Stimulated activated CD4-positive, alpha-beta T cell treated with anti-CD3 and anti-CD28 coated beads, Interleukin-12 subunit alpha, Interleukin-12 subunit beta, amount 100 ng/mL, for 4 hours (primary cell): ENCODE data around the gene CRY1.
A peak's percentile ranks its signal among the peaks of the same experiment; 100 is the strongest.
"Not testable (repeated sequence)": the region's sequence is repeated elsewhere in the genome, so short reads cannot be mapped to it uniquely, and the experiment has no call there.

ENCODE experiments used
- DNase-seq: peaks from one replicate; pipeline ENCODE4 v3.0.0-alpha.2; 2020

The CRY1 gene

DNA sequence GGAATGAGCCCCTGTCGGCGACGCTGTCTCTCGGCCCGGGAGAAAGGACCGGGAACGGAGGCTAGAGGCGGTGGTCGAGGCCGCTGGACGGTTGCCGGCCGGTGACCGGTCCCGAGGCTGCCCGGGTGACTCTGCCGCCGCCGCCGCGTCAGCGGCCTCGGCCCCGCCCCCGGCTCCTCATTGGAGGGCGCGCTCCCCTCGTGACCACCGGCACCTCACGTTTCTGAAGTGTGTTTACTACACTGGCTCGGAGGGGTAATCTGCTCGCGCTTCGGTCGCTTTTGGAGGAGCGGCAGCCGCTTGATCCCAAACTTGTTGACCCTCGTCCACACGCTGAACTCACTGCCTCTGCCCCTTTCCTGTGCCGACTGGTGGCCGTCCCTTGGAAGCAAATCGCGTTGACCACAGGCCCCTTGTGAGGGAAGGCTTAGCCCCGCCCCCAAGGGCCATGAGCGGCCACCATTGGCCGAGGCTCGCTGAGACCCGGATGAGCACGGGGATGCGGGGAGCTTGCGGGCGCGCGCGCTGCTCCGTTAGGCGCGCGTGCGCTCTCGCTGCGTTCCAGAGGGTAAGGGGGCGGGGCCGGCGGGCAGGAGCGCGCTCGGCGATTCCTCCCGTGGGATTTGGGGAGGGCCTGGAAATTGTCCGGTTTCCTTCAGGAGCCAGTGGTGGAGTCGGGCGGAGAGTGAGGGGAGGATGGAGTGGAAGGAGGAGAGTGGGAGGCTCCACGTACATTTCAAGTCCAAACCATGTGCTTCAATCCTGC lies at the start of gene CRY1:
TSS of gene CRY1 (minus strand) at position 133 of the 766 bp plus-strand sequence. CDS start 588 bp downstream, outside the sequence.
- peak; percentile 93 for DNase-seq

DNA sequence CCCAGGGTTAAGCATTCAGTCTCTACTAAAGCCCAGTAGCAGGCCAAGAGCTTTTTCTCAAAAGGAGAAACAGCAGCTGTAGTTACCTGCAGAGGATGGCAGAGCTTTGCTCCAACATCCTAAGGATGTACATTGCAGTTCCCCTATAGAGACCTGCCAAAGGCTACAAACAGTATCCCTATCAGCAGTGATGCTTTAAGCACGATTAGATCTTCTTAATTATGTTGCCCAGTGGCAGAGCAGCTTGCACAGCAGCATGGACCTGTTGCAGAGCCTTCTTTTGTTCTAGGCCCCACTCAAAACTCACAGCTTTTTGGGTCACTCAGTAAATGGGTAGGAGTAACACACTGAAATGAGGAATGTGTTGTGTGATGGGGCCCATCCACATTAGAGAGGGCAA lies 46.4 kb upstream of the CRY1 start:
- DNase-seq, result no peak

DNA sequence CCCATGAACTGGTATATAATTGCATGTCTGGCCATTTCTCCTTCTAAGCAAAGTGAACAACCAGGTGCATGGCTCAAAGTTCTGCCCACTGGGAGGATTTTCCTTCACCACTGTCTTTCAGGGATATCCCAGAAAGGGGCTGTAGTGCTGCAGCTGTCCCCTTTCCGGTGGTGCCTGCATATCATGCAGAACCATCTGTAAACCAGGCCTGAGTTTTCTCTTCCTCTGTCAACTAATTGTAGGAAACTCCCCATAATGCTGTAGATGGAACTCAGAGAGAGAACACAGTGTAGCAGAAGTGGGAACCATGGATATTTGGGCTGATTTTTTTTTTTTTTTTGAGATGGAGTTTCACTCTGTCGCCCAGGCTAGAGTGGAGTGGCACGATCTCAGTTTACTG lies 45.6 kb upstream of the CRY1 start:
- no peak for DNase-seq

DNA sequence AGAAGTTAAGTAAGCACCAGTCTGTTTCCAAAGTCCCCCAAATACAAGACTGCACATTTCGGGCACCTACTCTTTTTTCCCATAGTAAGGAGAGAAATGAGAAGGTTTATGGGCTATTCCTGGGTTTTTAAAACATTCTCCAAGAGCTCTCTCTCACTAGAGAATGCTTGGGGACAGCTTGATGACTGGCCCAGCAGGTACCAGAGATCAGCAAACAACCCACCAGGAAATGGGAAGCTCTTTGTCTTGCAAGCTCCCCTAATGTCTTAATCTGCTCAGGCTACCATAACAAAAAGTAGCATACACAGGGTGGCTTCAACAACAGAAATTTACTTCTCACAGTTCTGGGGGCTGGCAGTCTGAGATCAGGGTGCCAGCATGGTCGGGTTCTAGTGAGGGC lies 41.8 kb upstream of the CRY1 start:
- DNase-seq, result no peak

DNA sequence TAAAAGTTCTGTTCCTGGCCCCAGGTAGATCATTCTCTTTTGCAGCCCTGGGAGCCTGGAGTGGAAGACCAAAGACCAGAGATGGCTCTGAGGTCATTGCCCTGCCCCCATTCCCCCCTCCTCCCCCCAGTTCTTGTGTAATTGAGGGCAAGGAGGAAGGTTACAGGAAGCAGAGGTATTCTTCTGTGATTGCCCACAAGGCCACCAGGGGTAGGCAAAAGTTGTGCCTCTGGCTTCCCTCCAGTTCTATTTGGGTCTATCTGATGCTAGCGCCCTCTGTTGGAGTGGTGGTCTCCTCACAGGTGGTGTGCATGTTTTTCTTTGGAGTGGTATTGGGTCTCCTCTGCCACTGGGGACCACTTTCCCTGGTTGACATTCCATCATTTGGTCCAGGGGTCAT lies 41.2 kb upstream of the CRY1 start:
- DNase-seq, result peak; percentile 1

DNA sequence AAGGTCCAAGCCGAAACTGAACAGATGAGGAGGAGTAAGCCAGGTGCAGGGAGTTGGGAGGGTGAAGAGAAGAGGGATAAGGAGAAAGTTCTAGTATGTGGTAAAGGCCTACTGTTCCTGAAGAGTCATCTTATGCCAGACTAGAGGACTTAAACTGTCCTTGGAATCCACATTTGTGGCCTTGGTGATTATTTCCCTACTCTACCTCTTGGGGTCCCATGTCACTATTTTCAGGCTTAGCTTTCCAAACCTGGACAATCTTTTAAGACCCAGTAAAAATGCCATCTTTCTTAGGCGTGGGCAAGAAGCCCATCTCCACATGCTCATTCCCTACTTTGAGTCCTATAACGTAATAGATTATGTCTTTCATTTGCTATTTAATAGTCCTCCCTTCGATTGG lies 40.1 kb upstream of the CRY1 start:
- DNase-seq, result no peak

DNA sequence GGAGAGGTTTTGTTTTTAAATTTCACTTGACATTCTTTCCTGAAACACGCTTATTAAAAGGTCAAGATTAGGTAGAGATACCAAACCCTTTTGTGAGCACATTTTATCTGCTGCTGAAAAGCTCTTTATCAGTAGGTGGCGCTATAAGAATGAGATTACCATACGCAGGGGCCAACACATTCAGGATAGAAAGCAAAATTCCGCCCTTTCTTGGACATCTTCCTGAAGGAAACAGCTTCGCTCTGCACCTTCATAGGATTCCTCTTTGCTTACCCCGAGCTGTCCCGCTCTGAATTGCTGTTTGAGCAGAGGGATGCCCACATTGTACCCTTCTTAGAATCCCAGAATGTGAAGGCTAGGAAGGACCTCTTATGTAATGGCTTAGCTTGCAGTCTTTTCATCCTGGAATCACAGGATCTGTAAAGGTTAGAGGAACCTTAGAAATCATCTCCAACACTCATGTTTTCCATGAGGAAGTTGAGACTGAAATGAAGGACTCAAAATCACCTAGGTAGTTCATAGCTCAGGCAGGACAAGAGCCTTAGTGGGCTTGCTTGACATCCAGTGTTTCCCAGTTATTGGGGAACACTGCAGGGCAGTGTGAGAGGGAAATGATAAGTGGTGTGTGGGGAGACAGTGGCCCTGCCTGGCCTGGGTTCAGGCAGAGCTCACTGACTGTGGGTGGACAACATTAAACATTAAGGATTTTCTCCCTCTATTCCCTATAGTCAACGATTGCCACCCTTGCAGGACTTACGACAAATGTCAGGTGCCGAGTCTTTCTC lies 38.7 kb upstream of the CRY1 start:
- no peak for DNase-seq

DNA sequence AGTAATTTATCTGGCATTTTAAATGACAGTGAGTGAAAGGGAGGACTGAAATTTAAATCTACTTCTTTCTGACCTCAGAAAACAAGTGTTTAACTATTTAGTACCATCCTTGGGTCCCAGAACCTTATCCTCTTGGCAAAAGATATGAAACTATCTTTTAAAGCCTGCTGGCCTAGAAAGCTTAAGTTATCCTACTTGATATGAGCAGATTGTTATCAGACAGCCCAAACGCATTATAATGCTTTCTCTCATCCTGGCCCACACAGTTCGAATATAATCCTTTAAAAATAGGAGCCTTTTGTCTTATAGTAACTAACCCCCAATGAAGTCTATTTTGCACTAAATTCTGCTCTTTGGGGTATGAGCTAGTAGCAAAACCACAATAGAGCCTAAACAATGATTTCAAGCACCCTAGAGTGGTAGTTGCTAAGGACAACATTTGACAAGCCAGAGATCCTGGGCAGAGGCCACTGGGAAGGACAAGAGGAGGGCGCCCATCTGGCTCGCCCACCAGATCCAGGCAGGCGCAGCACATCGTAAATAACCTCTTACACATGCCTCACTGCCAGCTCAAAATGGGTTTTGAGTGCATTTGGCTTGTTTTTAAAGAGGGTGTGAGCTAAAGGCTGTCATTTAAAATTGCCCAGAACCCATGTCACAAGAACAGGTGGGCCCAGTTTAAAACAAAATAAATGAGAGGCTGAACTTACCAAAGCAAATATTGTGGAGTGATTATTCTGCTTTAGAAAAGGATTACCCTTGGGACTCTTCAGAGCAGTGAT lies 37.7 kb upstream of the CRY1 start:
- no peak for DNase-seq

DNA sequence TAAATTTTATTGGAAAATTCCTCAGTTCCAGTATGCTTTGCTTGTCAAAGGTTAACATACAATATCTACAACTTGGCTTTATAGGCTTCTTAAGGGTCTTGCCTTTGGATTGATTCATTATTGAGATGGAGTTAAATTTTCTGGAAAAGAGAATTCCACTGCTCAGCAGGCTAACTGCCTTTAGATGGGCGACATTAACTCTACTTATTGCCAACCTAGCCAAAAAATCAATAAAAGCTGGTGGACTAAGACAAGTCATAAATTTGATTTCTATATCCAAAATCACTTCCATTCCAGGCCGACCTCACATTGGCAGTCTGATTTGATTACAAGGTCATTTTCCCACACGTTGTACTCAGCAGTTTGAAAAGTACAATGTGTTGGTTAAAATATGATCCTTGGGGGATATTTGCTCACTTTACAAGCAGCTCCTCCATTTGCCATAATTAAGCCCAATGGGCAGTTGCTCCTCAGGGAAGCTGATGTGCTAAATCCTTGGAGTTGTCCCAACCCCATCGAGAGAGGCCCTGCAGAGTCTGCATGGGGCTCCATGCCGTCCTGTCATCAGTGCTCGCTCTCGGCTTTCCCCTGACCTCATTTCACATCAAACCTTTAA lies 36.1 kb upstream of the CRY1 start:
- DNase-seq, result no peak

DNA sequence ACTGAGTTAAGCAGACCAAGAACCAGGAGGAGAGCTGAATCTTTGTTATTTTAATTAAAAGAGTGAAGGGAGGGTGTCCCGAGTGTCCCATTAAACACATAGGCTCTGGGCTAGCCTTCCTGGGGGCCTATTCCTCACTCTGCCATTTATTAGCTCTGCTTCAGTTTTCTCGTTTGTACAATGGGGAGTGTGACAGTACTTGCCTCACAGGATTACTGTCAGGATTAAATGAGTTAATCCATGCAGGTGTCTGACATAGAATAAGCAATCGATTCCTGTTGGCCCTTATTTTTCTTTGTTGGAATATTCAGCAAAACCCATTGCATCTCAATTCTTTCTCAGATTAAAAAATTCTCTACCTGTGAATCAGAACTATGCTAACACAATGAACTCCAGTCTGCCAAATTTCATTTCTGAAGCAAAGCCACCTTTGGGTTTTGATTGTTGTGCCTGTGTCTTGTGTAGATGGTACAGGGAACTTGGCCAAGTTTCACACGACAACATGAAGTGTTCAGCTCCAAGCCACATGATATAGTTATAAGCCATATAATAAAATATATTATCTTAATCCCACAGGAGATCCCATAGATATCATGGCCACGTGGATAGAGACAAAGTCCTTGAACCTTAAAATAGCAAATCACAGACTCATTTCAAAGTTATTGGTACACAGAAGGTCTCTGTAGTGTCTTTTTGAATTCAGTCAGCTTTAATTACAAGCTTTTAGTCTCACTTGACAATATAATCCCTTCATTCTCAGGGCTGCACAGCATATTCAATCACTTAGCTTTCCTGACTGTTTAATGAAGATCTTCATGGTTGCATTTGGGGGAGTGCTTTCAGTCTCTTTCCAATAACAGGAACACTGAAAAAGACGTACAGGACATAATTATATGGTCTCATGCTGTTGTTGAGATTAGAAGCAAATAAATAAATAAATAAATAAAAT lies 34.4 kb upstream of the CRY1 start:
- DNase-seq, result no peak

DNA sequence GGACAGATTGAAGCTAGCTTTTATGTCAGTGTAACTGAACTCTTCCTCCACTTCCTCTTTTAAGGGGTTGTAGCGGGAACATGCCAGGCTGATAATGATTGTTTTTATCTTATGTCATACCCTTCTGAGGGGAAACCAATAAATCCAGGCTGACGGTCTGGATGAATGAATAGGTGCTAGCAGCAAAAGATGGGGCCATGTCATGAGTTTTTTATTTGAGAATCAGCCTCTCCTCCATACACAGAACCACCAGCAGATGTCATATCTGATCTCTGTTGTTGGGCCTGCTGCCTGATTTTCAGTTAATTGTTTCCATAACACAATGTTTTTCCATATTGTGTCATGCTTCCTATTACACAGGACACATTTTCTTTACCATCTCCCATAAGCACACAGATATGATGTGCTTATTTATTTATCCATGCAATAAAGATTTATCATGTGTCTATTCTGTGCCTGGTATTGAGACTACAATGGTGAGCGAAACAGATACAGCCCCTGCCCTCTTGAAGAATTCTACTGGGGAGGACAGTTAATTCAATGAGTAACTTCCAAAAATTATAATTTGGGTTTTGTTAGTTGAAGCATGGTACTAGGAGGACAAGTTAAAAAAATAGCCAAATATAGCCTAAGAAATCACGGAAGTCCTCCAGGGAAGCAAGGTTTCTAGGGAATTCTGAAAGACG lies 33.6 kb upstream of the CRY1 start:
- DNase-seq, result no peak

DNA sequence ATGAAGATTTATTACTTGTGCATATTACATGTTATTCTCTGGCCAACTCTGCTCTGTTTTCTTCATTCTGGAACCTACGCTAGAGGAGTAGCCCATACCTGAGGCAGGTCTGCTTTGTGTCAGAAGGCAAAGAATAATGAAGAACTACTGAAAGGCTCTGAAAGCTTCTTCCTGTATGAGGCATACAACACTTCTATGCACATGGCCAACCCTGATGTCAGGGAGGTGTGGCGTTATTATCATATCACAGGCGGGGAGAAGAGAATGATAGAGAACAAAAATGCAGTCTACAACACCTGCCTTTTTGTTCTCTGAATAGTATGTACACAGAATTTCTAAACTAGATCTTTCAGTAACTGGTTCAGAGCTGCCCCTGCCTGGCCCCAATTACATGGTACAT lies 32.5 kb upstream of the CRY1 start:
- DNase-seq, result no peak

DNA sequence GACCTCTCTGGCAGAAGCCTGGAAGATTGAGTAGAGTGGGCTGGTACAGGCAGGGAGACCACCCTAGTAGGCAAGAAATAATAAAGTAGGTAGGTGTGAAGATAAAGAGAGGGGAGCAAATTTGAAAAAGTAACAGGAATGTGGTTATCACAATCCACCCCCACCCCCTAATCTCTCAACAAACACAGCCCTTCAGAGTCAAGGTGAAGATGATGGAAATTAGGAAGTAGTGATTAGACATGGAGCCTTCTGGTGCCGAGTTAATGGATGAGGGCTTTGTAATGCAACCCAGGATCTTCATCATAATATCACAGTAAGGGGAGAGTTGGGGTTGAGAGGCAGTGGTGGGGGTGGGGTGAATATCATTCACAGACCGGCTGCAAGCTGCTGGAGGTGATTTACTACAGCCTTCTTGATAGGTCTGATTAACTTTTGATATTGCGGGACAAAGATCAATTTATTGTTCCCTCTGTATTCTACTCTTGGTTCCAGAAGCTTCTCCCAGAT lies 29.2 kb upstream of the CRY1 start:
- no peak for DNase-seq

DNA sequence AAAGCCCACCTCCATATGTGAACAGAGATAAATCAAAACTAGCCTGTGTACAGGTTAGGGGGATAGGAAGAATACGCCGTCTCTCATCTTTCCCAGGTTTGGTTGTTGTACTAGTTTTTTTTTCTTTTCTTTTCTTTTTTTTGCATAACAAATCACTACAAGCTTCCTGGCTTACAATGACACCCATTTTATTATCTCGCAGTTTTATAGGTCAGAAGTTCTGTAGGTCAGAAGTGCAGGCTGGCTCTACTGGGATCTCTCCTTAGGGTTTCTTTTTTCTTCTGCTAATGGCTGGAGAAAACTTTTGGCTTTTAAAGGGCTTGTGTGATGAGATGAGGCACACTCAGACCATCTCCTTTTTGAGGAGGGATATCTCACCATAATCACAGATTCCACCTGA lies 25.7 kb upstream of the CRY1 start:
- no peak for DNase-seq

DNA sequence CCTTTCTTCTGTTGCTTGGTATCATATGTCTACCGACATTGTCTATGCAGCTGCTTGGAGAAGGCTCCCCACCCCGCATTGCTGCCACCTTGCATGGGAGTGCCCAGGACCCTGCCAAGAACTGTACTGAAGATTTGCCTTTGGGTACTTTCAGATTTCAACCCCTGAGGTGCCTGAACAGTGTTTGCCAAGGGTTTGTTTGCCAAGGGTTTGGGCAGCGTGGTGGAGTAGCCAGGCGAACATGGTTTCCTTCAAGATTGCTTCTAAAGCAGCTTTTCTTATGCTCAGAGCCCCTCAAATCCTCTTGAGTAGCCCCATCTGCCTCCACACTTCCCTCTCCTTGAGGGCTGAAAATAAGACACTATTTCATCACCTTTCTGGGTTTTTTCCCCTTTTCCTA lies 25.3 kb upstream of the CRY1 start:
- no peak for DNase-seq

DNA sequence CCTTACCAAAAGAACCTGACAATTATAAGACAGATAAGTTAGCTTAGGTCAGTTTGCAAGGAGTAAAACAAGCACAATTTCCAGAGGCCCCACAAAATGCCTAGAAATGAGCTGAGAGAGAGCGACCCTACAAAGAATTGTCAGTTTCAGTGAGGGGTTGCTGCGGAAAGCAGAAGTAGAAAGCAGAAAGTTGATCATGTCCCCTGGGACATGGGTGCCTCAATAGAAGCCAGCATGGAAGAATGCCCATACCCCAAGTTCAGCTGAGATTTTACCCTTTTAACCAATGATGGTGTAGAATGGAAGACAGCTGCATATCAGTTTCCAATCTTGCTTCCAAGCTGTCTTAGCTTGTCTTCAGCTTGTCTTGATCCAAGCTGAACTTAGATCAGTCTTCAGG lies 21.8 kb upstream of the CRY1 start:
- DNase-seq, result no peak

DNA sequence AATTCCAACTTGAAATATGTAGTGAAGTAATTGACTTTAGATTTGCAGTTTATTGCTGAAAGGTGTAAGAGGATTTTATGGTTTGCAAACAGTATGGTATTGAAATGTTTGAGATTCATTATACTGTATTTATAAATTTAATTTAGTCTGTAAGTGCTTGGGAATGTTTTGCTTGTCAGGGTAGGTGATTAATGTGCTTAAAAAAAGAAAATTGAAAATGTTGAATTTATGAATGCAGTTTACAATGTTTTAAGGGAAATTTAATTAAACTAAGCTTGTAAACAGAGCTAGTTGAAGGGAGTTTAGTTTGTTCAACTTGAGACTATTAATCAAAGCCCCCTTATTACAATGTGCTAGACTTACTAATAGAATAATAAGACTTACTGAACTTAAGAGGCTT lies 18.0 kb upstream of the CRY1 start:
- DNase-seq, result no peak

DNA sequence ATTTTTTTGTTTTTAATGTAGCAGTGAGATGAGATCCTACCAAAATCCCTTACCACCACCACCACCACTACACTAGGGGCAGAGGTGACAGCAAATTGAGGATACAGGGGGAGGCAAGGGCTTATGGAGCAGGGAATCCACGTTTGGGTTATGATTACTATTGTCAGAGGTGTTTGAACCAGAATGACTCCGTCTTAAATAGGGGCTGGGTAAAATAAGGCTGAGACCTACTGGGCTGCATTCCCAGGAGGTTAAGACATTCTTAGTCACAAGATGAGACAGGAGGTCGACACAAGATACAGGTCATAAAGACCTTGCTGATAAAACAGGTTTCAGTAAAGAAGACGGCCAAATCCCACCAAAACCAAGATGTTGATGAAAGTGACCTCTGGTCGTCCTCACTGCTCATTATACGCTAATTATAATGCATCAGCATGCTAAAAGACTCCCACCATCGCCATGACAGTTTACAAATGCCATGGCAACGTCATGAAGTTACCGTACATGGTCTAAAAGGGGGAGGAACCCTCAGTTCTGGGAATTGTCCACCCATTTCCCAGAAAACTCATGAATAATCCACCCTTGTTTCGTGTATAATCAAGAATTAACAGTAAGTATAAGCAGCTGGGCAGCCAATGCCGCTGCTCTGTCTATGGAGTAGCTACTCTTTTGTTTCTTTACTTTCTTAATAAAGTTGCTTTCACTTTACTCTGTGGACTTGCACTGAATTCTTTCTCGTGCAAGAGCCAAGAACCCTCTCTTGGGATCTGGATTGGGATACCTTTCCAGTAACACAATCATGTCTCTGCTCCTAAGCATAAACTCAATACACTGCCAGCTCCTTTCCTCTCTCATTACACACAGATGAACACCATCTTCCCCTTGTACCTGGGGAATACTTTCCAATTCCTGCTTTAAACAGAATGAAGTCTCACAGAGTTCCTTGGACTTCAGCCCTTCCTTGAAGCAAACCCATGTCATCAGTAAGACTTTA lies 16.7 kb upstream of the CRY1 start:
- DNase-seq, result no peak

DNA sequence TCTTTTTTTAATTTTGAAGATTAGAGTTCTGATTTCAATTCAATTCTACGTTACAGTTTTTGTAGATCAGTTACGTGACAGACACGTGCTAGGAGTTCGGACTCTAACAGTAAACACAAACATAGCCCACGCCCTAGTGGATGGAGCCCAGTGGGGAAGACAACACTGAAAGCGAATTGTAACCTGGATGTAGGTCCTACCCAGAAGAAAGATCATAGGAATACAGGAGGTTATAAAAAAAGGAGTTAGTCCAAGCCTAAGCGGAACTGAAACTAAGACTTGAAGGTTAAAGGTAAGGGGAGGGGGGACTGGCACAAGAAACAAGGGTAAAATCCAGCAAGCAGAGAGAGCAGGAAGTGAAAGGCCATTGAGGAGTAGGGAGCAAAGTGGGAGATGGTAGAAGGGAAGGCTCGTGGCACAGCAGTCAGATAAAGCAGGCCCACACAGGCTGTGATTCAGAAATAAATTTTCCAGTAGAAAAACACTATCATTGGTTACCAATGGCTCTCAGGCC lies 15.7 kb upstream of the CRY1 start:
- no peak for DNase-seq

DNA sequence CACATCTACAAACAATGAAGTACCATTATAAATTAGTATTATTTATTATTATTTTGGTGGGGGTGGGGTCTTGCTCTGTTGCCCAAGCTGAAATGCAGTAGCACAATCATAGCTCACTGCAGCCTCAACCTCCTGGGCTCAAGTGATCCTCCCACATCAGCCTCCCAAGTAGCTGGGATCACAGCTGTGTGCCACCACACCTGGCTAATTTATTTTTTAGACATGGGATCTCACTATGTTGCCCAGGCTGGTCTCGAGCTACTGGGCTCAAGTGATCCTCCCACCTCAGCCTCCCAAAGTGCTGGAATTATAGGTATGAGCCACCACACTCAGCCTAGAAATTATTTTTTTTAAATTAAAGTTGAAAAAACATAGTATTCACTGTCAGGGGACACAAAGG lies 15.0 kb upstream of the CRY1 start:
- not testable (repeated sequence) for DNase-seq
